ENCODE data around the gene TRUB1.

TRUB1 gene

GRCh38 chr10:114902151-114902550 lies 35.8 kb upstream of the TRUB1 start:
- in situ Hi-C loops (cut with MboI; ENCODE audit: low sequenced_read_pairs, unreplicated experiment): no loop called here
- DNase-seq (ENCODE audit: low spot score): no peak
- TF ChIP-seq CTCF (IDR thresholded peaks at IDR 0.05; ENCODE audit: borderline replicate concordance, control extremely low read depth, extremely low read depth, insufficient read depth, missing control alignments): no peak

- TF ChIP-seq CTCF (IDR thresholded peaks at IDR 0.05; ENCODE audit: borderline replicate concordance, control extremely low read depth, extremely low read depth, insufficient read depth, missing control alignments): no peak
- DNase-seq (ENCODE audit: low spot score): no peak
- in situ Hi-C loops (cut with MboI; ENCODE audit: low sequenced_read_pairs, unreplicated experiment): no loop called here
Measured at GRCh38 chr10:114905450-114905849, 32.5 kb upstream of the TRUB1 start.

GRCh38 chr10:114906981-114907380 lies 31.0 kb upstream of the TRUB1 start:
- DNase-seq (ENCODE audit: low spot score): no peak
- in situ Hi-C loops (cut with MboI; ENCODE audit: low sequenced_read_pairs, unreplicated experiment): no loop called here
- no peak for TF ChIP-seq CTCF (IDR thresholded peaks at IDR 0.05; ENCODE audit: borderline replicate concordance, control extremely low read depth, extremely low read depth, insufficient read depth, missing control alignments)

- DNase-seq (ENCODE audit: low spot score): no peak
- in situ Hi-C loops (cut with MboI; ENCODE audit: low sequenced_read_pairs, unreplicated experiment): no loop called here
- no peak for TF ChIP-seq CTCF (IDR thresholded peaks at IDR 0.05; ENCODE audit: borderline replicate concordance, control extremely low read depth, extremely low read depth, insufficient read depth, missing control alignments)
Measured at GRCh38 chr10:114908896-114909295, 29.1 kb upstream of the TRUB1 start.

- TF ChIP-seq CTCF (IDR thresholded peaks at IDR 0.05; ENCODE audit: borderline replicate concordance, control extremely low read depth, extremely low read depth, insufficient read depth, missing control alignments): no peak
- in situ Hi-C loops (cut with MboI; ENCODE audit: low sequenced_read_pairs, unreplicated experiment): no loop called here
- no peak for DNase-seq (ENCODE audit: low spot score)
Measured at GRCh38 chr10:114911052-114911711, 26.8 kb upstream of the TRUB1 start.

GRCh38 chr10:114911801-114912469 lies 26.1 kb upstream of the TRUB1 start:
- no peak for DNase-seq (ENCODE audit: low spot score)
- no peak for TF ChIP-seq CTCF (IDR thresholded peaks at IDR 0.05; ENCODE audit: borderline replicate concordance, control extremely low read depth, extremely low read depth, insufficient read depth, missing control alignments)
- in situ Hi-C loops (cut with MboI; ENCODE audit: low sequenced_read_pairs, unreplicated experiment): no loop called here

All from GM13976 (cell line).